ENCODE data around the gene LIMCH1.

Gene LIMCH1

GRCh38 chr4:41744572-41745291, 206.8 kb downstream of the LIMCH1 start:
- DNase-seq = no peak

- no peak for DNase-seq
These were observed 207.5 kb downstream of the LIMCH1 start for GRCh38 chr4:41745292-41746024.

GRCh38 chr4:41746025-41746439, 208.1 kb downstream of the LIMCH1 start:
- DNase-seq = no peak

DNA sequence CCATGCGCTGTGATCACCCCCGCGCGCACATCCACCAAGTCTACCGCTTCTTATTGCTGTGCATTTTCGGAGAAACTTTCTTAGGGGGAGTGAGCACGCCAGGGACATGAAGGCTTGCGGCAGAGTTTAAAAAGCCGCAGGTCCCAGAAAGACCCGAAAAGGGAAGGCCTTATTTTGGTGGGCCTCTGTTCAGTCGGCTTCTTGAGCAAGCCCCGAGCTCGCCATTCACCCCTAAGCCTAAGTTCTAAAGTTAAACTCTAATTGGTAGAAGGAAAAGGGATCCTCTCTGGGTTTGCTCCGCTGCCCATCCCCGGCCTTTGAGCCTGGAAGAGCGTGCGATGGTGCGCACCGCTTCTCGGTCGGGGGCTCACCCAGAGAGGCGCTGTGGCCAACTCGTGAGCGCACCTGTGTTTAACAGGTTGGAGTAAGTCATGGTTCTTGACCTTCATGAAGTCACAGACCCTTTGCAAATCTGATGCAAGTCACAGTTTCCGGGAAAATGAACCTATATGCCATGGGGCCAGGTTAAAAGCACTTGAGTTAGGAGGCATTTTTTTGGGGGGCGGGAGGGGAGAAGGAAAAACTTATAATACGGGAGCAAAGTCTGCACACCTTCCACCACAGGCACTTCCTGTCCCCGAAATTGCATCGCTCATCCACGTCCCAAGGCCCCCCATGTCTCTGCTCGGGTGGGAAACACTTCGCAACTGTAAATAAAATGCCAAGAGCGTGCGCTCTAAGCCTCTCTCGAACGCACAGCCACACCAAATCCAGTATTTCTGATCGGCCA, 208.7 kb downstream of the LIMCH1 start:
- DNase-seq = no peak

DNA sequence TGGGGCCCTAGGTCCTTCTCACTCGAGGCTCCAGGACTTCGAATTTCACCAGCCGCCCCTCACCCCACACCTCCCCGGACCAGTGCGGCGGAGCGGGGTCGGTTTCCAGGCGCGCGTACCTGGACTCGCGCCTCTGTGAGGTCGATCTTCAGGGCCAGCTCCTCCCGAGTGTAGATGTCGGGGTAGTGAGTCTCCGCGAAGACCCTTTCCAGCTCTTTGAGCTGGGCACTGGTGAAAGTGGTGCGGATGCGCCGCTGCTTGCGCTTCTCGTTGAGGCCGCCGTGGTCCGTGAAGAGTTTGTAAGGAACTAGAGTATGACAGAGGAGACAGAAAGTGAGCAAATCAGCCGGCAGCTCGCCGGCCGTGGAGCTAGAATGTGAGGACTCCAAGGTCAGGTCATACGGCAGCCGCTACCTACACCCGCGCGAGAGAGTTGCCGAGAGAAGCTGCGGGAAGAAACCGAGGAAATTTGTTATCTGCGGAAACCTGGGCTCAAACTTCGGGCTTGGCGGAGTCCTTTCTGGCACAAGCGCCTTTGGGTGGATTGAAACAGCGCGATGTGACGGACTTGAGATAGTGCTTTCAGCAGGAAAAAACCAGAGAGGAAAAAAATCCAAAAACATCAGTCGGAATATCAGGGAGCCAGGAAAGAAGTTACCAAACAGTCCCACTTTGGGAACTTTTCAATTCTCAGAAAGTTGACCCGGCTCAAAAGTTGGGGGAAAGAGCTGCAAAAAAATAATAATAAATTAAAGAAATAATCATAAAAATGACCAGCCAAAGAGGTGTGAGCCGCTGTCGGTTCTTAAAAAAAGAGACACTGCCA, 209.5 kb downstream of the LIMCH1 start:
- DNase-seq = no peak

DNA sequence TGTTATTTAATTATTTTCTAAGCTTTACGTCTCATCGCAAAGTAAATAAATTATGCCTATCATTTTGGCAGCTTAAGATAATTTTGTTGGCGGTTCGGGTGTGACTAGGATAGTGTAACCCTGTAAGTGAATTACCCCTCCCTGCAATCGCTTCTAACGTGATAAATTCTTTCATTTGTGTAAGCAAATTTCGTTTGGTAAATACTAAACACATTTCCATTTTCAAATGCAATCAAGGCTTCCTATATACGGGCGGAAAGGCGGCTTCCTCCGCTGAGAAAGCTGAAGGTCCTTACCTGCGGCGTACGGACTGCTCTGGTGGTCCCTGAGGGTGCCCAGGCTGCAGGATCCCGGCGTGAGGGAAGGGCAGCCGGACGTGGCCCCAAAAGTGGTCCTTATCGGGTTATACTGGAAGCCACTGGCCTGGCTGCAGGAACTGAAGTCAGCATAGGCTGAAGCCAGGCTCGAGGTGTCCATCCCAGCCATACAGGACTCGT, 210.2 kb downstream of the LIMCH1 start:
- no peak for DNase-seq

DNA sequence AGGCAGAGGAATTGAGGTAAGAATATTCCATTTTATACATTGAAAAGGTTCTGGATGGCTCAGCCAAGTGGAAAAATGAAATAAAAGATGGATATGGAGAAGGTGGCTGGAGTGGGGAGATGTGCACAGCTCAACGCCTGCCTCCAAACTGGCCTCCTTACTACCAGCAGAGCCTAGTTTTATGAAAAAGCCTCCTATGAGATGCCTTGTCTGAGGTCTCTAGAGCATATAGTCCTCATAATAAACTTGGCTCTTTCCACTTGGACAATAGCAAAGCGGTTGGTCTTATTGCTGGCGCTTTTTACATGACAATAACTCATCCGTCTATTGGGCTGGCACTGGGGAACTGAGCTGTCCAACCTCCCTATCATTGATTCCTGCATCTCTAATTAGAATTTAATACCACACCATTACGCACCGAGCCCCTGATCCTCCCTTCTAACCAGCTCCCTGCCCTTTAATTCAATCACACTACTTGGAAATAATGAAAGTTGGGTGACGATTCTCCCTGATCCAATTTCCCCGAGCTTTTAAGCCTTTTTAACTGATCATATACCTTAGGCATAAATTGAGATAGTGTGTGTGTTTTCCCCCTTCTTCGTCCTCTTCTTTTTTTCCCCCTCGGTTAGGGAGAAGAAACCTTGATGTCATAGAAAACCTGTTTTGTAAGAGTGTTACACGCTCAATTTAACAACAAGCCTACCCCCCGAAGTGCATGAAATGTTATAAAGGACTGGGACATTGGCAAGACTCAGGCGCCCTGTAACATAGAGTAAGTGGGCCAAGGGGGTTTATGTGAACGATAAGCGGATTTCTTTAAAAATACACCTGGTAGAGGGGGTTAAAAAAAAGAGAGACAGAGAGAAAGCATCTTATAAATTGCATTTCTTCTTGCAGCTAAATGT, 210.9 kb downstream of the LIMCH1 start, which contains the start of gene PHOX2B:
Gene PHOX2B, minus strand, starts transcription at position 155 of the 905 bp plus-strand sequence. Its CDS starts 115 bp downstream, at position 40.
- no peak for DNase-seq

DNA sequence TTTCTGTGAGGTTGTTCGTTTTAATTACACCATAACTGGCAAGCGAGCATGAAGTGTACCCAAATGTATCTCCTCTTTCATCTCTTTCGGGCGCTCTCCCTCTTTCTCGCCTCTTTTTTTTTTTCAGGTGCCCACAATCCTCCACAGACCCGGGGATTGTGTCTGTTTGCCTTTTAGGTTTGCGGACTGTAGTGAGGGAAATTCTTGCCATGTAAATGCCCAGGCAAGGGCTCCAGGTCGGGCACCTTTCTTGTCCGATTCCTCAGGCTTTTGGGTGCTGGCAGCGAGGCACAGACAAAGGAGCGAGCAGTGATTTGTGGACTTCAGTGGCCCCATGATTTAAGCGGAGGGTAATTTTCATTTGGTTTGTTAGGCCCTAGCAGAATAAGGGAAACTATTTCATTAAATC, 211.7 kb downstream of the LIMCH1 start:
- DNase-seq = no peak
